GM20431 (cell line): Measurements from ENCODE around the gene TM7SF3.
"Not testable (repeated sequence)": the region's sequence is repeated elsewhere in the genome, so short reads cannot be mapped to it uniquely, and the experiment has no call there.

Source experiments
- in situ Hi-C: fragments of 300-500 bp; cut with MseI, MboI; formaldehyde crosslinking; loops from one replicate; pipeline ENCODE4 v1.15.0; 2020; ENCODE audit warnings: low sequenced_read_pairs; ENCODE audit not compliant: unreplicated experiment

The TM7SF3 gene

DNA sequence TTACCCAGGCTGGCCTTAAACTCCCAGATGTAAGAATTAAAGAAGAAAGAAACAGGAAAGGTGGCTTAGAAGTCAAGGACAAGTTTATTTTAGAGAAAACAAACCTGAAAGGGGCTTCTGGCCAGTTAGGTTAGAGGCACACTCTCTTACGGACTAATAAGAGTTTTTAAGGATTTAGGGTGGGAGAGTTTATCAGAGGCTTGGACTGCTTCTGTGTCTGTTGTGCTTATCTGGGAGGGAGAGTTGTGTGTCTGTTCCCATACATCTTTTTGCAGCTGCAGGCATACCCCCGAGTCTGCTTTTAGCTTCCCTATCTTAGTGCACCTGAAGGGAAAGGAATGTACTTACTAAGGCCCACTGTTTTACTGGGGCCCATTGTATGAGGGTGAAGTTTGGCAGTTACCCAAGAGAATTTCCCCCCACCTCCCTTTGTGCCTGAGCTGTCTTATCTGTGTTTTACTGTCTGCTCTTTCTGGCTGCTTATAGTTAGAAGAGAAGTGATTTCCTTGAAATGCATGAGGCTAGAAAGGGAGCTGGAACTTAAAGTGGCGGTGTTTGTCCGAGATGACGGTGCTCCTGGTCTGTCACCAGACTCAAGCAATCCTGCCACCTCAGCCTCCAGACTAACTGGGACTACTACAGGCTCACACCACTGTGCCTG, 3.1 kb upstream of the TM7SF3 start:
- in situ Hi-C loops, result not testable (repeated sequence)

DNA sequence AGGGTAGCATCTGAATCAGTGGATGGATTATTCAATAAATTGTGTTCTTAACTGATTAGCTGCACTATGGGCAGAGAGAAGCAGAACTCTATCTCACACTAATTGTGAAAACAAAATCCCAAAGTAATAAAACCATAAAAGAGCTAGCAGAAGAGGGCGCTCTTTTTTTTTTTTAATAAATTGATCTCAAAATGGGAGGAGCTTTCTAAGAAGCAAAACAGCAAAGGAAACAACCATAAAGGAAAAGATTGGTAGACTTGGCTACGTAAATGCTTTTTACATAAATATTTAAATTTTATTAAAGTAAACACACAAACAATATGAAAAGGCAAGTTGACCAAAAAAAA, 1.5 kb upstream of the TM7SF3 start:
- in situ Hi-C loops, result no loop called here

DNA sequence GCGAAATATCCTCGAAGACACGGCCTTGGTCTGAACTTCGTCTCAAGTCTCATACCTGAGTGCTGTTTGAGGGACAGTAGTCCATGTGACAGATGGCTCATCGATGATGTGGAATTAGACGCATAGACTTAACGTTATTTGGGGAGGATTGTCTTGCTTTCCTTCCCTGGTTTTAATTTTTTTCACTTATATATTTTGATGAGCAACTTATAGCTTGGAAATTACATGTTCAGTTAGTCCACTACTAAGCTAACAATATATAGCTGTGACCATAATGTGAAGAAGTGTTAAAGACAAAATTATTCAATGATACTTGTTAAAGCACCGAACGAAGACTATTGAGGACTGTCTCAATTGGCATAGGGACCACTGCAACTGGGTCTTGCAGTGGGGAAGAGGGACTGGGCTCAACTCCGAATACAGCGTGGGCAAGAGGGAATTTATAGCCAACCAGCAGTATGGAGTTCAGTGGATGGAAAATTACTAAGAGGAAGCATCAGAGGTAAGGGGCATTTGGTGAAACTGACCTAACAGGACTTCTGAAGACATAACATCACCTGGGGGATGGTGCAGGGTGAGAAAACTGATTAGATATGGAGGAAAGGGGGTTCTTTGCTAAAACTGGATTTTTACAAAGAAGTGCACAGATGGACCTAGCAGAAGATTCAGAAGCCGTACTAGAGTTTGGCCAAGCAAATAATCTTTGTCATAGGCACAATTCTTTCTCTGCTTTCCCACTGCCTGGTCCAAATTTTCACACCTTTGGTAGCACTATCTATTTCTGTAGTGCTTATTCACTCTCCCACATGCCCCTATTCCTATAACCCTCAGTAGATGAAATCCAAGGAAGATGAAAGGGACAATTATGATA, 910 bp upstream of the TM7SF3 start:
- in situ Hi-C loops, result no loop called here

DNA sequence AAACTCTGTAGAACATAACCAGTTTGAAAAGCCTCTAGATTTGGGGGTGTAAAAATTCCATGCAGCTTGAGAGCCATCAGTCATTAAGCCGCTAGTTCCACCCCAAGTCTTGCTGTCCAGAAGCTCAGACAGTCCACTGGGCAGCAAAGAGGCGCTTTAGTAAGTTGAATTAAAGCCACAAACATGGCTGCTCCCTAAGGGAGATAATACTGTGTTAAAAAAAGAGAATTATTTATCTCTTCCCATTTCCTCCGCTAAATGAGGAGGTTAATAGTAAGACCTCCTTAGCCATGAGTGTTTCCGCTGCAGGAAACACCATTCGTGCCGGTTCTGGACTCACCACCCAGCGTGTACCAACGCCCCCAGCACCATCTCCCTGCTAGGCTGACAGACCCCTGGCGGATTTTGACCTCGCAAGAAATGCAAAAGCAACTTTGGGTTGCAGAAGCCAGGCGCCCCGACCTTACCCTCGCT, 536 bp downstream of the TM7SF3 start:
- in situ Hi-C loops, result no loop called here

DNA sequence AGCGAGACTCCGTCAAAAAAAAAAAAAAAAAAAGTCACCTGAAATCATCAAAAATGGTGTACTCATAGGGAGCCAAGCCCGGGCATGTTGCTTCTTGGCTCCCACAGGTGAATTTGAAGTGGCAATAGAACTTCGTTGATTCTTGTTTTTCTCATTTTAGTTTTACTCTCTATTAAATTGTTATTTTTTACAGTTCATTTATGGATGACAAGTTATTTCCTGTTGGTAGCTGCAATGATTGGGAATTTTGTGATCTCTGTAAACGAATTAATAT, 1.3 kb downstream of the TM7SF3 start:
- in situ Hi-C loops, result no loop called here

DNA sequence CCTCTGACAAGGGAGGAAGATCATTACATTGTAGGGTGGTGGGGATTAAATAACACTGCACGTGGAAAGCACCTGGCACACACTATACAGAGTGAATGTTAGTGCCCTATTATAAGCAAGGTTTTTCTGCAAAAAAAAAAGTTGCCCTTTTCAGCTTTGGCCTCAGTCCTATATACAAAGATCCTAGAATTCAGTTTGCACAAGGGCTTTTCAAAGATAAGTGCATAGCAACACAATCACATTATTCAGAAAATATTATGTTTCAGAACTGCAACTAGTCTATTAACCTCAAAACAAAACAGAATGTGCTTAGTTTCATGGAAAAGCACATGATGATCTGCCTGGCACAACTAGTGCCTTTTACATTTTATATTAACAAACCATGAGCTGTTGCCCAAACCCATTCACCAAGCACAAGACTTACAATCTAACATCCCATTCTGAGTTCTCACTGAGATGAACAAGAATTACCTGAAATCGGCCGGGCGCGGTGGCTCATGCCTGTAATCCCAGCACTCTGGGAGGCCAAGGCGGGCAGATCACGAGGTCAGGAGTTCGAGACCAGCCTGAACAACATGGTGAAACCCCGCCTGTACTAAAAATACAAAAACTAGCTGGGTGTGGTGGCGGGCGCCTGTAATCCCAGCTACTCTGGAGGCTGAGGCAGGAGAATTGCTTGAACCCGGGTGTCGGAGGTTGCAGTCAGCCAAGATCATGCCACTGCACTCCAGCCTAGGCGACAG, 1.8 kb downstream of the TM7SF3 start:
- in situ Hi-C loops, result no loop called here

DNA sequence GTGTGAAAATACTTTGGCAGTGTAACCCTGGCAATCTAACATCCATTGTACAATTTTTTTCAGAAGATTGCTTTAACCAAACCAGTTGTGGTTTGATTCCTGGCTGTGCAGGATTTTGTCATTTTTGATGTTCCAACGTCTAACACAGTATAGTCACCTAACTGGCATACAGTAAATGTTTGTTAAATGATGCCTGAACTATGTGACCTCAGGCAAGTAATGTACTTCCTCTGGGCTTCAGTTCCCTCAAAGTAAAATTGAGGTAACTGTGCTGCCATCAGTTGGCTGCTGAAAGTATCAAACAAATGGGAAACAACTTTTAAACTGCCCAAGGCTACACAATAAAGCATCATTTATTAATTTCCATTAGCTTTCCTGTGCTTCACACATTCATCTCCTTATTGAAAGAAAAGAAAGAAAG, 4.3 kb downstream of the TM7SF3 start:
- in situ Hi-C loops, result no loop called here

DNA sequence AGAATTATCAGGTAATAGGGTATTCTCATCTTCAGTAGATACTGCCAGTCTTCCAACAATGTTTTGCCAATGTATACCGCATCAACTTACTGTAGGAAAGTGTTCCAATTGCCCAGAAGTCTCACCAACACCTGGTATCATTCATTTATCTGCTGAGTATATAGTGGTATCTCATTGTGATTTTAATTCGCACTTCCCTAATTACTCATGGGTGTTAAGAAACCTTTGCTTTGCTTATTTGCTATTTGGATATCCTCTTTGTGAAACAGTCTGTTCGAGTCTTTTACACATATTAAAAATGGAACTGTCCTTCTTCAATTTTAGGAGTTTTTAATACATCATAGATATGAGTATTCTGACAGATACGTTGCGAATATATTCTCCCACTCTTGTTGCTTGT, 6.1 kb downstream of the TM7SF3 start:
- in situ Hi-C loops, result no loop called here

DNA sequence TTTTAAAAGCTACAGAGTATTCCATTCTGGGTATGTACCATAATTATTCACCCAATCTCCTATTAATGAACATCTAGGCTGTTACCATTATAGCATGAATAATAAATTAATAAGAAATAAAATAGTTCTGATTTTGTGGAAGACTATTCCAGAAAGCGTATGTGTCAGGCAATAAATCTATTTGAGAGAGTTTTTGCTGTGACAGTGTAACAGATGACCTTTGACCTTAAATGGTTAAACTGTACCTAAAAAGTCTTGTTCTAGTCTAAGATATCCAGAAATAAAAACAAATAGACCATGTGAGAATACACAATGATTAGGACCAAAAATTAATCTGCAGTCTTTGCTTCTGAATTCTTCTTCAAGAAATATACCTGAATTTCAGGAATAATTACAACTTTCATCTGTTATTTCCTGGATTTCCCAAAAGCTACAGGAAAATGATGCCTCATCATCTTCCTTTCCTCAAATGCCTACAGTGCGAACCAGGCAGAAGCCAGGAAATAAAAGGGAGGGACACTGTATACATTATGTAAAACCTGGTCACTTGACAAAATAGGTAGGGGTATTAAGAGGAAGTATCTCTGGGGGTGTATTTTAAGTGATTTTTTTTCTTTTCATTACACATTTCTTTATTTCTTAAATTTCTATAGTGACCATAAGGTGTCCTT, 7.3 kb downstream of the TM7SF3 start:
- in situ Hi-C loops, result no loop called here

DNA sequence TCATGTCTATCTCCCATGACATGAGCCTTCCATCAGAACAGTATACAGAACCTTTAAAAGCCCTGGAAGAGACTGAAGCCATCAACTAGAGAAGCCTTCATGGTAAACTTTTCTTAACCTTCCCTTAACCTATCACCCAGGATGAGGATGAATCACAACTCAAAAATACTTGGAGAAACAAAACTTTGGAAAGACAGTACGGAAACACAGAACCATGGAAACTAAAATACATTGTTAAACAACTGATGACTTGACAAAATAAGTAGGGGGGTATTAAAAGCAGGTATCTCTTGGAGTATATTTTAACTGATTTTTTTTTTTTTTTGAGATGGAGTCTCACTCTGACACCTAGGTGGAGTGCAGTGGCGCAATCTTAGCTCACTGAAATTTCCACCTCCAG, 8.7 kb downstream of the TM7SF3 start:
- in situ Hi-C loops, result no loop called here

DNA sequence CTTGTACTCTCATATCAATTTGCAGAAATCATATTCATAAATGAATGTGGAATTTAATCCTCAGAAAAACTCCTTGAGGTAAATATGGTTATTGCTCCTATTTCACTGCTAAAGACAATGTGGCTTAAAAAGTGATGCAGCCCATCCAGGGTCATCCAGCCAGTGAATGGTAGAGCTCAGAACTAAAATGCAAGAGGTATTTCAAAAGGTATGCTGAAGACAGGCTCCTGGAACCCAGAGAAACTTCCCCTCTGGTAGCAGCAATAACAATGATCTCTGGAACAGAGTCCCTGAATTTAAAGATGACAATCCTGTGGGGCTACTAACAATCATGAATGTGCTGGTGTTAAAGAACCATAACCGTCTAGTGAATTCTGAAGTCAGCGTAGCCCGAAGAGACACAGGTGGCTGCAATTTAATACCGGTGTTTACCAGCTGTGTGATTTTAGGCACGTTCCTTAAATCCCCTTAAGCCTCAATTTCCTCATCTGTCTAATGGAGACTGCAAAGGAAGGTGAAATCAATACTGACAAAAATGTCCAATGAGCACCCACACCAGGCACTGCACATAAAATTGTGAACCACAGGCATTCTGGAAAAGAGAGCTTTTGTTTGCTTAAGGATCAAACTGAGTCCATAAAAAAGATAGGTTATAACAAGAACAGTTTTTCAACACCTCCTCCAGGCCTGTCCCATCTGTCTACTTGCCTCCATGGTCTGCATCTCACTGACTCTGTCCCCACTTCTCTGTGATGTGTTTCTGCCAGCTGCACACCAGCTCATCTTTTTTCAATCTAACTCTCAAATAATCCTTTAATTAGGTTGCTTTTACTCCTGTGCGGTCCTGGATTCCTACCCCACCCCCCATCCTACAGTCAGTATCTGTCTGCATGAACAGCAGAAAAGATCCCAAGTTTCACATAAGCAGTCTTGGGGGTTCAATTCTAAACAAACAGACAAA, 10.5 kb downstream of the TM7SF3 start:
- in situ Hi-C loops, result no loop called here

DNA sequence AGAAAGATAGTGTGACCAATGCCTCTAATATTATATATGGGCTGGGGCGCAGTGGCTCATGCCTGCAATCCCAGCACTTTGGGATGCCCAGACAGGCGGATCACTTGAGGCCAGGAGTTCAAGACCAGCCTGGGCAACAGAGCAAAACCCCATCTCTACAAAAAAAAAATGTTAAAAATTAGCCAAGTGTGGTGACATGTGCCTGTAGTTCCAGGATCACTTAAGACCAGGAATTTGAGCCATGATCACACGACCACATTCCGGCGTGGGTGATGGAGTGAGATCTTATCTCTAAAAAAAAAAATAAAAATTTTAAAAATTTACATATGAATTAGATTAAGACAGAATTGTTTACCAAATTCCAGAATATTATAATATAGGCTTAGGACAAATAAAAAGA, 12.0 kb downstream of the TM7SF3 start:
- in situ Hi-C loops, result no loop called here

DNA sequence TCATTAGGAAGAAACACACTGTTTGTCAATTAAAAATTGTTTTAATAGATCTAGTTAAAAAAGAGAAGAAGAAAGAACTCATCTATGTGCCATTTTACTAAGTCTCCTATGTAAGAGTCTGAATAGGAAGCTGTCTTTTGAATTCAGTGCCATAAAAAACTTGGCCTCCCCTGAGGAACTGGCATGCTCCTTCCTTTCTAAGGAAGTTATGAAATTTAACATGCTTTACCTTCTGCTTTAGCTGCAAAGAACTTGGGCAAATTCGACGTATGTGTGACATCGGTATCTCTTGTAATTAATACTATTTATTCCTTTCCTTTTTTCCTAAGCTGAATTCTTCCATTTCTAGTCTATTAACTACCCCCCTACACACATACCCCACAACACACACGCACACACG, 12.5 kb downstream of the TM7SF3 start:
- in situ Hi-C loops, result no loop called here

DNA sequence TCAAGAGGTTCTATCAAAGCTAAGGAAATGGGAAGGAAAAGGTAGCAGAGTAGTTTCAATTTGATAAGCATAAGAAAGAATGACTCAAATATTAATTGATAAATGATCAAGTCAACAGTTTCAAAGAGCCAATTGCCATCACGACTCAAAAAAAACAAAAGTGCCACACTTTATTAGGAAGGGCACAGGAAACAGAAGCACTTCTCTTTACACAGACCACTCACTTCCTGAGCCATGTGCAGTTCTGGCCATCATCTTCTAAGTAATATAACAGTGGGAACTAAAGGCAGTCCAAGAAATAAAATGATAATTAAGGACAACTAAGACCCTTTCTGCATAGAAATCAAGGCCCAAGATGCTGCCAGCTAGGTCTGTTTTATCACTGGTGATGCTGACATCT, 13.2 kb downstream of the TM7SF3 start:
- in situ Hi-C loops, result no loop called here

DNA sequence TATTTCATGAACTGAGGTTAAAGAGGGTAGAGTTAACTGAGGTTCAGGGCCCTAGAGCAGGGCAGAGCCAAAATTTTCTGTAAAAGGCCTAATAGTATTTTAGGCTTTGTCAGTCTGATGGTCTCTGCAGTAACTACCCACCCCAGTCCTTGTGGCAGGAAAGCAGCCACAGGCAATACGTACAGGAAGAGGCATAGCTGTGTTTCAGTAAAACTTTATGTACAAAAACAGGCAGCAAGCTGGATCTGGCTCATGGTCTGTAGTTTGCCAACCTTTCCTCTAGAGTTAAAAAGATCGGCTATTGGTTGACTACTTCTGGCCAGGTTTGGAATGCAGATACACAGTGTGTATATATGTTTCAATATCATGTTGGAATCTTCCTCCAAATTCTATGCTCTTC, 17.2 kb downstream of the TM7SF3 start:
- in situ Hi-C loops, result no loop called here

DNA sequence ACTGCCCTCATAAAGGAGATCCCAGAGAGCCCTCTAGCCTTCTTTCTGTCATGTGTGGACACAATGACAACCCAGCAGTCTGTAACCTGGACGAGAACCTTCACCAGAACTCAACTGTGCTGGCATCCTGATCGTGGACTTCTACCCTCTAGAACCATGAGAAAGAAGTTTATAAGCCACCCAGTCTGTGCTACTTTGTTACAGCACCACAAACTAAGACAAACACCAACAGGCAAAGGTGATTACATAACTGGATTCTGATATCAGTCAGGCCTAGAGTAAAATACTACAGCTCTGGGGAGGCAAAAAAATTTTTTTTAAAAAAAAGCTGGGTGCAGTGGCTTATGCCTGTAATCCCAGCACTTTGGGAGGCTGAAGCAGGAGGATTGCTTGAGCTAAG, 18.5 kb downstream of the TM7SF3 start:
- in situ Hi-C loops, result no loop called here

DNA sequence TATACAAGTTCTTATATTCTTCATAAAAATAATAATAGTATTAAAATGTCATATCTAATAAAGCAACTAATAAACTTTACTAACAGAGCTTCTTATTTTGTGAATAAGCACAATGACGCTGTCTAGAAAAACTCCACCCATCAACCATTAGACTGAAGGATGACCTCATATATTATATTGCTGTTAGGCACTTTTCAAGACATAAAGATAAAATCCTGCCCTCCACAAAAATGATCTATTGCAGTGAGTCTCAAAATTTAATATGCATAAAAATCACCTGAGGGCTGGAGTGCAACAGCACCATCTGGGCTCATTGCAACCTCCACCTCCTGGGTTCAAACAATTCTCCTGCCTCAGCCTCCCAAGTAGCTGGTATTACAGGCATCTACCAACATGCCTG, 20.1 kb downstream of the TM7SF3 start:
- in situ Hi-C loops, result no loop called here

DNA sequence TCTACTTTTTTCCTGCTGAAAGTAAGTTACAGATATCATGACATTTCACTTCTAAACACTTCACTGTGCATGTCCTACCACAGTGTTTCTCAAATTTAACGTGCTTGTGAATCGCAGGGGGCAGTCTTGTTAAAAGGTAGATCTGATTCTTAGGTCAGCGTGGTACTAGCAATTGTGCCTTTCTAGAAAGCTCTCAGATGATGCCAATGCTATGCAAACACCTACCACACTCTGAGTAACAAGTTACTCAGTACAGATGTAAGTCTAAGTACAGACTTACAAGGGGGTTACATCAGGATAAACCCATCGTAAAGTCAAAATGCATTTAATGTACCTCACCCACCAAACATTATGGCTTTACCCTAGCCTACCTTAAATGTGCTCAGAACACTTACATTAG, 22.4 kb downstream of the TM7SF3 start:
- in situ Hi-C loops, result no loop called here

DNA sequence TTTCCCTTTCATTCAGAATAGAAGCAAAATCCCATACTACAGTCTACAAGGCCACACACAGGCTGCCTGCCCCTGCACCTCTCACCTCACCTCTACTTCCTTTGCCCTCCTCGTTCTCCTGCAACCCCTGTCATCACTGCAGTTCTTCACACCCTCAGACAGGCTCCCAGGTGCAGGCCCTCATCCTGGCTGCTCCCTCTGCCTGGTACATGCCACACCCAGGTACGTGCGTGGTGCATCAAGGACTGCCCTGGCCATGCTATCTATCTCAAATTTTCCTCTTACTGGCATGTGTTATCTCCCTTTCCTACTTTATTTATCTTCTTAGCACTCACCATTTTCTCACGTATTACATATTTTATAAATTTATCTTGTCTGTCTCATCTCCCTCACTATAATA, 24.3 kb downstream of the TM7SF3 start:
- in situ Hi-C loops, result no loop called here

DNA sequence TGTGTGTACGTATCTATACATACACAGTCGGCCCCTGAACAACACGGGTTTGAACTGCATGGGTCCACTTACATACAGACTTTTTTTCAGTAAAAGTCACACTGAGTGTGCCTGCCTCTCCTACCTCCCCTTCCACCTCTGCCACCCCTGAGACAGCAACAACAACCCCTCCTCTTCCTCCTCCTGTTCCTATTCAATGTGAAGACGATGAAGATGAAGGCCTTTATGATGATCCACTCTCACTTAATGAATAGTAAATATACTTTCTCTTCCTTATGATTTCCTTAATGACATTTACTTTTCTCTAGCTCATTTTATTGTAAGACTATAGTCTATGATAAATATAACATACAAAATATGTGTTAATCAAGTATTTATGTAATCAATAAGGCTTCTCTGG, 25.5 kb downstream of the TM7SF3 start:
- in situ Hi-C loops, result no loop called here
